GM23338 (cell line): ENCODE data around the gene ANKS1B. TPM values are rescaled to one million over a fixed set of nuclear protein-coding genes. Genes with fewer than 3 reads are reported as not detected.

ENCODE experiments used
- ATAC-seq: fragments of 200-7000 bp; cut with Tn5 transposase; 3 replicates; pipeline ENCODE4 v1.9.1; 2020
- DNase-seq: peaks from one replicate; pipeline ENCODE4 v3.0.0-alpha.2; 2015; ENCODE audit warnings: low spot score
- H2AFZ ChIP-seq: fragments of 200-600 bp; sonication (generic); 2 replicates; pipeline ENCODE4 v1.8.0; 2016; ENCODE audit warnings: antibody characterized with exemption, mild to moderate bottlenecking, moderate library complexity
- H3F3A ChIP-seq: fragments of 200-600 bp; sonication (generic); replicated peaks from 2 replicates; pipeline ENCODE4 v1.8.0; 2017; ENCODE audit warnings: antibody characterized with exemption, mixed run types, low read depth
- H3K27ac ChIP-seq: fragments of 200-600 bp; sonication (generic); 2 replicates; pipeline ENCODE4 v1.6.1; 2016; ENCODE audit warnings: low read depth
- H3K27me3 ChIP-seq: fragments of 200-600 bp; sonication (generic); 2 replicates; pipeline ENCODE4 v1.8.0; 2016; ENCODE audit warnings: mild to moderate bottlenecking, mixed run types, moderate library complexity; ENCODE audit not compliant: insufficient read depth
- H3K36me3 ChIP-seq: fragments of 200-600 bp; sonication (generic); 2 replicates; pipeline ENCODE4 v1.8.0; 2016; ENCODE audit warnings: mild to moderate bottlenecking; ENCODE audit not compliant: insufficient read depth
- H3K4me1 ChIP-seq: fragments of 200-600 bp; sonication (generic); 2 replicates; pipeline ENCODE4 v1.8.0; 2016; ENCODE audit warnings: mild to moderate bottlenecking, moderate library complexity; ENCODE audit not compliant: insufficient read depth
- H3K4me2 ChIP-seq: fragments of 200-600 bp; sonication (generic); 2 replicates; pipeline ENCODE4 v1.7.1; 2017; ENCODE audit warnings: mixed run types
- H3K4me3 ChIP-seq: fragments of 200-600 bp; sonication (generic); 2 replicates; pipeline ENCODE4 v1.6.1; 2016; ENCODE audit warnings: mixed run types
- H3K79me2 ChIP-seq: fragments of 200-600 bp; sonication (generic); replicated peaks from 2 replicates; pipeline ENCODE4 v1.8.0; 2017; ENCODE audit warnings: mild to moderate bottlenecking; ENCODE audit not compliant: insufficient read depth
- H3K9me2 ChIP-seq: fragments of 200-600 bp; sonication (generic); 2 replicates; pipeline ENCODE4 v1.8.0; 2017; ENCODE audit not compliant: insufficient read depth
- H4K20me1 ChIP-seq: fragments of 200-600 bp; sonication (generic); replicated peaks from 2 replicates; pipeline ENCODE4 v1.8.0; 2017; ENCODE audit warnings: mild to moderate bottlenecking; ENCODE audit not compliant: insufficient read depth
- H3K27ac Mint-ChIP-seq: 2 replicates; pipeline ENCODE4 v1.8.0; 2020; ENCODE audit warnings: inconsistent platforms, mild to moderate bottlenecking, moderate library complexity, mixed read lengths
- H3K27me3 Mint-ChIP-seq: 3 replicates; pipeline ENCODE4 v1.8.0; 2022; ENCODE audit warnings: low read depth, mild to moderate bottlenecking, moderate library complexity, mixed read lengths, inconsistent platforms; ENCODE audit not compliant: insufficient read depth, poor library complexity
- H3K36me3 Mint-ChIP-seq: 3 replicates; pipeline ENCODE4 v1.8.0; 2021; ENCODE audit warnings: low read depth, mild to moderate bottlenecking, inconsistent platforms, moderate library complexity, mixed read lengths
- H3K4me1 Mint-ChIP-seq: 3 replicates; pipeline ENCODE4 v1.8.0; 2020; ENCODE audit warnings: mild to moderate bottlenecking, inconsistent platforms, mixed read lengths
- H3K4me3 Mint-ChIP-seq: 3 replicates; pipeline ENCODE4 v1.8.0; 2021; ENCODE audit warnings: moderate library complexity, mild to moderate bottlenecking, inconsistent platforms, mixed read lengths
- H3K9me3 Mint-ChIP-seq: 3 replicates; pipeline ENCODE4 v1.8.0; 2020; ENCODE audit warnings: moderate library complexity, mild to moderate bottlenecking, inconsistent platforms, mixed read lengths
- CREB1 ChIP-seq: fragments of 250-450 bp; sonication (Bioruptor Pico); IDR thresholded peaks from 2 replicates; pipeline ENCODE4 v1.5.0; 2020; ENCODE audit warnings: low read depth, mild to moderate bottlenecking, moderate library complexity
- ETS1 ChIP-seq: IDR thresholded peaks from 2 replicates; pipeline ENCODE4 v1.6.1; 2016; ENCODE audit warnings: antibody characterized with exemption
- EZH2 ChIP-seq: fragments of 200-600 bp; sonication (generic); IDR thresholded peaks from one replicate; pipeline ENCODE4 v1.8.0; 2017; ENCODE audit warnings: antibody characterized with exemption, mild to moderate bottlenecking, low read depth; ENCODE audit not compliant: unreplicated experiment
- EZH2phosphoT487 ChIP-seq: fragments of 200-600 bp; sonication (generic); IDR thresholded peaks from one replicate; pipeline ENCODE4 v1.8.1; 2018; ENCODE audit warnings: antibody characterized with exemption; ENCODE audit not compliant: unreplicated experiment
- JUNB ChIP-seq: IDR thresholded peaks from one replicate; pipeline ENCODE4 v1.6.1; 2016; ENCODE audit warnings: antibody characterized with exemption; ENCODE audit not compliant: unreplicated experiment
- POLR2AphosphoS5 ChIP-seq: IDR thresholded peaks from 2 replicates; pipeline ENCODE4 v1.6.1; 2016; ENCODE audit warnings: antibody characterized with exemption, low read depth
- STAT1 ChIP-seq: IDR thresholded peaks from one replicate; pipeline ENCODE4 v1.6.1; 2016; ENCODE audit warnings: antibody characterized with exemption; ENCODE audit not compliant: unreplicated experiment
- ZNF114 ChIP-seq: fragments of 250-450 bp; sonication (Bioruptor Pico); IDR thresholded peaks from 2 replicates; pipeline ENCODE4 v1.5.0; 2020; ENCODE audit warnings: mild to moderate bottlenecking, moderate library complexity
- ZNF331 ChIP-seq: fragments of 250-450 bp; sonication (Bioruptor Pico); IDR thresholded peaks from 2 replicates; pipeline ENCODE4 v1.5.0; 2020; ENCODE audit warnings: low read depth, mild to moderate bottlenecking, moderate library complexity
- ZNF462 ChIP-seq: fragments of 250-450 bp; sonication (Bioruptor Pico); IDR thresholded peaks from 2 replicates; pipeline ENCODE4 v1.5.0; 2020; ENCODE audit warnings: mild to moderate bottlenecking, moderate library complexity
- polyA plus RNA-seq: library from polyadenylated mRNA; unstranded; fragments of >200 nt; fragmentation: Nextera tagmentation; extraction: Ambion mirVana; gene quantifications from 2 replicates; pipeline ENCODE4 v1.2.1, GENCODE V29; 2016
- total RNA-seq: library from RNA; depleted of rRNA; stranded (reverse); fragments of >200 nt; shearing (Covaris generic); gene quantifications from 2 replicates; pipeline ENCODE4 v1.2.3, GENCODE V29; 2014
- TF ChIP-seq, protein P1 (sequence below), 2 experiments: fragments of 200-600 bp in 1 of 2; sonication (generic) in 1 of 2; conservative IDR thresholded peaks; 2 replicates each; pipeline versions ENCODE4 v1.5.1 to v1.6.1; 2016 to 2017; ENCODE audit warnings: antibody characterized with exemption in 2 of 2, low read depth in 2 of 2, mild to moderate bottlenecking in 2 of 2, moderate library complexity in 1 of 2

The ANKS1B gene
- total and polyA plus RNA-seq, 2 experiments from 2014 or later = 4.3 to 5.8 TPM

- Histone ChIP-seq H4K20me1 (no peaks in the 10 kb centered on the region), H3K4me1 (no peaks in the 10 kb centered on the region), H3K4me3 (no peak overlapping the region), H3K9me2 (no peaks in the 10 kb centered on the region), H3K79me2 (no peaks in the 10 kb centered on the region), H3K27me3 (no peaks in the 10 kb centered on the region), H3K27ac (no peak overlapping the region), H3K4me2 (no peak overlapping the region), H3F3A (no peaks in the 10 kb centered on the region), H2AFZ (no peak overlapping the region), H3K36me3 (no peaks in the 10 kb centered on the region)
- Mint-ChIP-seq H3K4me1 (peaks cover 13% of the 10 kb centered on the region), H3K36me3 (no peaks in the 10 kb centered on the region), H3K27ac (no peak overlapping the region), H3K4me3 (no peak overlapping the region), H3K27me3 (no peaks in the 10 kb centered on the region), H3K9me3 (no peaks in the 10 kb centered on the region)
- TF ChIP-seq EZH2 (no peak), ZNF462 (CRISPR knock-in tag) (no peak), JUNB (no peak), CREB1 (CRISPR knock-in tag) (no peak), ZNF114 (CRISPR knock-in tag) (no peak)
- ATAC-seq (no peak), DNase-seq (no peak)
These were observed 640.8 kb downstream of the ANKS1B start for GRCh38 chr12:99343960-99344359.

DNA sequence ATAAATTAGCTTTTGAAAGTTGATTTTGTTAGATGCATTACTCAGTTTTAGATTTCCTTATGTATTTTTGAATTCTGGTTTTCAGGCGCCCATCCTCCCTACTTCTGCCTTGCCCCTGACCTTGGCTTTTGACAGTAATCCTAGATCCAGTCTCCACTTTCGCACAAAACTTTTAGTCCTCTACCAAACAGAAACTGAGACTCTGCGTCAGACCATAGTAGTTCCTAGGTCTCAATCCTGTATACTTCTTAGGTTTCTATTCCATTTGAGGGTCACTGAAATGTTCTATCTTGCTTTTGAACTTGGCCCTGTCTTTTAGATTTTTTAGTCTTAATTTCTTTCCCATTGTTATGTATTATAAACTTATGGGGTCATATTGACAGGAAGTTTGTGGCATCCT is 645.1 kb downstream of the ANKS1B start:
- H2AFZ ChIP-seq = no peak overlapping the region
- H4K20me1 ChIP-seq = no peaks in the 10 kb centered on the region
- Mint-ChIP-seq H3K27ac (no peak overlapping the region), H3K36me3 (no peaks in the 10 kb centered on the region), H3K9me3 (no peaks in the 10 kb centered on the region), H3K27me3 (no peaks in the 10 kb centered on the region), H3K4me1 (peaks cover 3% of the 10 kb centered on the region; the same call in 2 of the 3 replicates), H3K4me3 (no peak overlapping the region)
- H3K27me3 ChIP-seq = no peaks in the 10 kb centered on the region
- no peak overlapping the region for H3K4me3 ChIP-seq
- H3K4me2 ChIP-seq = no peak overlapping the region
- H3K27ac ChIP-seq = no peak overlapping the region
- no peaks in the 10 kb centered on the region for H3K79me2 ChIP-seq
- H3K36me3 ChIP-seq = no peaks in the 10 kb centered on the region
- ATAC-seq = no peak
- H3K9me2 ChIP-seq = no peaks in the 10 kb centered on the region
- H3F3A ChIP-seq = no peaks in the 10 kb centered on the region
- H3K4me1 ChIP-seq = no peaks in the 10 kb centered on the region
- no peak for DNase-seq
- TF ChIP-seq POLR2AphosphoS5 = no peak
- TF ChIP-seq STAT1 = no peak
- no peak for TF ChIP-seq ETS1
- TF ChIP-seq ZNF114 (CRISPR knock-in tag) = no peak
- no peak for TF ChIP-seq EZH2phosphoT487
- TF ChIP-seq EZH2 = no peak
- TF ChIP-seq, protein P1, sequence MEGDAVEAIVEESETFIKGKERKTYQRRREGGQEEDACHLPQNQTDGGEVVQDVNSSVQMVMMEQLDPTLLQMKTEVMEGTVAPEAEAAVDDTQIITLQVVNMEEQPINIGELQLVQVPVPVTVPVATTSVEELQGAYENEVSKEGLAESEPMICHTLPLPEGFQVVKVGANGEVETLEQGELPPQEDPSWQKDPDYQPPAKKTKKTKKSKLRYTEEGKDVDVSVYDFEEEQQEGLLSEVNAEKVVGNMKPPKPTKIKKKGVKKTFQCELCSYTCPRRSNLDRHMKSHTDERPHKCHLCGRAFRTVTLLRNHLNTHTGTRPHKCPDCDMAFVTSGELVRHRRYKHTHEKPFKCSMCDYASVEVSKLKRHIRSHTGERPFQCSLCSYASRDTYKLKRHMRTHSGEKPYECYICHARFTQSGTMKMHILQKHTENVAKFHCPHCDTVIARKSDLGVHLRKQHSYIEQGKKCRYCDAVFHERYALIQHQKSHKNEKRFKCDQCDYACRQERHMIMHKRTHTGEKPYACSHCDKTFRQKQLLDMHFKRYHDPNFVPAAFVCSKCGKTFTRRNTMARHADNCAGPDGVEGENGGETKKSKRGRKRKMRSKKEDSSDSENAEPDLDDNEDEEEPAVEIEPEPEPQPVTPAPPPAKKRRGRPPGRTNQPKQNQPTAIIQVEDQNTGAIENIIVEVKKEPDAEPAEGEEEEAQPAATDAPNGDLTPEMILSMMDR (conservative IDR thresholded peaks at IDR 0.05; ENCODE audit: low read depth in 2 of 2) = no peak
- no peak for TF ChIP-seq JUNB
- TF ChIP-seq CREB1 (CRISPR knock-in tag) = no peak
- no peak for TF ChIP-seq ZNF331 (CRISPR knock-in tag)
